HG03060 (cell line): Measurements from ENCODE around the gene EPHB2.
"Not testable (repeated sequence)": the region's sequence is repeated elsewhere in the genome, so short reads cannot be mapped to it uniquely, and the experiment has no call there.

Source experiments
- ATAC-seq: cut with Tn5 transposase; IDR thresholded peaks from one replicate; pipeline ENCODE4 v1.9.1; 2021; ENCODE audit warnings: low read depth, moderate number of reproducible peaks; ENCODE audit not compliant: unreplicated experiment

EPHB2 gene

GRCh38 chr1:22925111-22925510, 214.5 kb downstream of the EPHB2 start:
- ATAC-seq = no peak

- no peak for ATAC-seq
Measured at GRCh38 chr1:22930240-22930912, 219.7 kb downstream of the EPHB2 start.

- ATAC-seq = no peak
Measured at GRCh38 chr1:22932803-22933470, 222.3 kb downstream of the EPHB2 start.

GRCh38 chr1:22935433-22935832, 224.8 kb downstream of the EPHB2 start:
- no peak for ATAC-seq

GRCh38 chr1:22936681-22937080, 226.0 kb downstream of the EPHB2 start:
- no peak for ATAC-seq

GRCh38 chr1:22941257-22941656, 230.6 kb downstream of the EPHB2 start:
- ATAC-seq = no peak

GRCh38 chr1:22944346-22945055, 233.9 kb downstream of the EPHB2 start:
- no peak for ATAC-seq

GRCh38 chr1:22945171-22945570, 234.5 kb downstream of the EPHB2 start:
- ATAC-seq = not testable (repeated sequence)

GRCh38 chr1:22949822-22950331, 239.2 kb downstream of the EPHB2 start:
- no peak for ATAC-seq

- no peak for ATAC-seq
Measured at GRCh38 chr1:22951796-22952195, 241.2 kb downstream of the EPHB2 start.

- ATAC-seq = no peak
Measured at GRCh38 chr1:22952694-22953056, 242.0 kb downstream of the EPHB2 start.

GRCh38 chr1:22953057-22953739, 242.6 kb downstream of the EPHB2 start:
- ATAC-seq = no peak

- ATAC-seq = no peak
Measured at GRCh38 chr1:22953740-22954141, 243.1 kb downstream of the EPHB2 start.

GRCh38 chr1:22955146-22955545, 244.5 kb downstream of the EPHB2 start:
- ATAC-seq = no peak

- no peak for ATAC-seq
Measured at GRCh38 chr1:22957066-22957465, 246.4 kb downstream of the EPHB2 start.

GRCh38 chr1:22958556-22958955, 247.9 kb downstream of the EPHB2 start:
- no peak for ATAC-seq

- ATAC-seq = no peak
Measured at GRCh38 chr1:22959545-22960360, 249.1 kb downstream of the EPHB2 start.

- ATAC-seq = no peak
Measured at GRCh38 chr1:22962558-22962957, 251.9 kb downstream of the EPHB2 start.

GRCh38 chr1:22963044-22963677, 252.5 kb downstream of the EPHB2 start:
- ATAC-seq = no peak

GRCh38 chr1:22966309-22966708, 255.7 kb downstream of the EPHB2 start:
- ATAC-seq = no peak
